ENCODE data around the gene TMEM239. TPM values are rescaled to one million over a fixed set of nuclear protein-coding genes. Genes with fewer than 3 reads are reported as not detected.

The TMEM239 gene
- total RNA-seq, 1 experiment from 2014 or later, result not detected

DNA sequence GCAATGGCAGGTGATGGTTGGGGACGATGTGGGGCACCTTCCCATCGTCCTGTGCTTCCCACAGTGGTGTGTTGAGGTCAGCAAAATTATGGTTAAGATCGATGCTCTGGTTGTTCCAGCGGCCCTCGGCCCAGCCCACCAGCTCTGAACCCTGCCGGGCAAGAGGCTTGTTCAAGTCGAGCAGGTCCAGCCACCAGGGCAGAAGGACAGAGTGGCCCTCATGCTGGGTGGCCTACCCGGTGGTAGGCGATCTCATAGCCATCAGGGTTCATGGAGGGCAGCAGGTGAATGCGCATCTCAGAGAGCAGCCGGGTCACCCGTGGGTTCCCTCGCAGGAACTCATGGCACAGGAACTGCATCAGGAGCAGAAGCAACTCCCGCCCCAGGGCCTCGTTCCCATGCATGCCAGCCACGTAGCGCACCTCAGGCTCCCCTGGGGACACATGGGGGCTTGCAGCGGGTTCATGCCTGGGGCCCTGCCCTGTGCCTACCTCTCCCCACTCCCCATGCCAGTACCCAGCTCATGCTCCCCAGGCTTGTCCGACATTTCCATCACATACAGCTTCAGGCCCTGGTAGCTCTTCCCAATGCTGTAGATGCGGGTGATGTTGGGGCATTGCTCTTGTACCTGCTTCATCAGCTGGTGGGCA, 20.0 kb upstream of the TMEM239 start:
- Histone ChIP-seq H3K27ac (no peak overlapping the region), H3K36me3 (no peaks in the 10 kb centered on the region), H3K9me3 (replicated peaks) (no peaks in the 10 kb centered on the region), H3K27me3 (peaks cover 3% of the 10 kb centered on the region; the same call in 1 of the 2 replicates), H3K4me1 (no peaks in the 10 kb centered on the region), H3K4me3 (no peak overlapping the region)
- no peak for DNase-seq

GRCh38 chr20:2797136-2797983, 18.8 kb upstream of the TMEM239 start:
- H3K4me1 ChIP-seq, result no peaks in the 10 kb centered on the region
- H3K4me3 ChIP-seq, result no peak overlapping the region
- H3K27ac ChIP-seq, result no peak overlapping the region
- peaks cover 3% of the 10 kb centered on the region; the same call in 1 of the 2 replicates for H3K27me3 ChIP-seq
- no peaks in the 10 kb centered on the region for H3K9me3 ChIP-seq (replicated peaks)
- no peak for DNase-seq
- H3K36me3 ChIP-seq, result no peaks in the 10 kb centered on the region

GRCh38 chr20:2798095-2798805, 17.9 kb upstream of the TMEM239 start:
- DNase-seq, result no peak
- no peaks in the 10 kb centered on the region for H3K9me3 ChIP-seq (replicated peaks)
- H3K4me1 ChIP-seq, result no peaks in the 10 kb centered on the region
- peaks cover under 1% of the 10 kb centered on the region; the same call in 1 of the 2 replicates for H3K27me3 ChIP-seq
- H3K4me3 ChIP-seq, result no peak overlapping the region
- H3K36me3 ChIP-seq, result no peaks in the 10 kb centered on the region
- no peak overlapping the region for H3K27ac ChIP-seq

- Histone ChIP-seq H3K9me3 (replicated peaks) (no peaks in the 10 kb centered on the region), H3K36me3 (no peaks in the 10 kb centered on the region), H3K27me3 (no peaks in the 10 kb centered on the region; the same call in 1 of the 2 replicates), H3K4me3 (no peak overlapping the region), H3K27ac (no peak overlapping the region), H3K4me1 (no peaks in the 10 kb centered on the region)
- no peak for DNase-seq
Measured at GRCh38 chr20:2798814-2799213, 17.4 kb upstream of the TMEM239 start.

DNA sequence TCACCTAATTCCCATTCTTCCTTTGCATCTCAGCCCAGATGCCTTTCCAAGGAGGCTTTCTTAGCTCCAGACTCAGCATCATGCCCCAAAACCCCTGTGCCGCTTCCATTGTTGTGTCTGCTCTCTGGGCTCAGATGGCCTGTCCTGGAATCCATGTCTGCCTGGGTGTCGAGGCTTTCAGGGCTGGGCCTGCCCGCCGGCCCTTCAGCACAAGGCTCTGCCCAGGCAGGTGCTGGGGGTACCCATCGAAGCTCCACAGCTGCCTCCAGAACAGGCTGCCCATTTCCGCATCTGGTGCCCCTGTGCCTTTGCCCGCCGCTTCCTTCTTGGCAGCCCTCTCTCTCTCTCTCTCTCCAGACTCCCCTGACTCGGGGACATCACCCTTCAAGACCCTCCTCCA, 16.9 kb upstream of the TMEM239 start:
- Histone ChIP-seq H3K4me1 (no peaks in the 10 kb centered on the region), H3K9me3 (replicated peaks) (no peaks in the 10 kb centered on the region), H3K36me3 (no peaks in the 10 kb centered on the region), H3K27ac (no peak overlapping the region), H3K27me3 (no peaks in the 10 kb centered on the region), H3K4me3 (no peak overlapping the region)
- DNase-seq, result no peak

DNA sequence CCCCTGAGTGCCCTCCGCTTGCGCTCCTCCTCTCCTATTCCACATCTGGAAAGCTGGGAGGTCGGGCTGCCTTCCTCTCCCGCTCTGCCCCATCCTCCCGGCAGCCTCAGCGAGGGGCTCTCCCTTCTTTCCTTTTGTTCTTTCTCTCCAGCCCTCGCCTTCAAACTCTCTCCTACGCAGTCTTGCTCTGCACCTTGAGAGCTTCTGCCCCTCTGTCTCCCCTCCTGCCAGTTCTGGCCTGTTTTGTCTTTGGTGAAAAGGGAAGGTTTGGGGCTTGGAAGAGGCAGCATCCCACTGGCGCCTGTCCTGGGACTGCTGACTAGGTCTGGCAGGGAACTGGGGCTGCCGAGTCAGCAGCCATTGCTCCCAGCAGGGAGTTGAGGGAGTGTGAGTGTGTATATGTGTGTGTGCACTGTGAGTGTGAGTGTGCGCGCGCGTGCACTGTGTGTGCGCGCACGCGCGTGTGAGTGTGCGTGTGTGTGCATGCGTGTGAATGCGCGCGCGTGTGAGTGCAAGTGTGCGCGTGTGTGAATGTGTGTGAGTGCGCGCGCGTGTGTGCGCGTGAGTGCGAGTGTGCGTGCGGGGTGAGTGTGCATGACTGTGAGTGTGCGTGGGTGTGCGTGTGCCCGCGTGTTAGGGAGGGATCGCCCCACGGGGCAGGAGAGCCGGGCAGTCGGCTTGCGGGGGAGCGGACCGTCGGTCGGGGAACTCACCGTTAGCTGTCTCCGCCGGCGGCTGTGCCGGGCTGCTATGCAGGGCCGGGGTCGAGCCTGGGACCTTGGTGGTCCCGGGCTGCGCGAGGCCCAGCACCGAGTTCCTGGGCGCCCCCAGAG, 16.3 kb upstream of the TMEM239 start:
- H3K9me3 ChIP-seq (replicated peaks), result no peaks in the 10 kb centered on the region
- H3K4me1 ChIP-seq, result no peaks in the 10 kb centered on the region
- H3K27me3 ChIP-seq, result no peaks in the 10 kb centered on the region
- no peak overlapping the region for H3K4me3 ChIP-seq
- no peaks in the 10 kb centered on the region for H3K36me3 ChIP-seq
- no peak overlapping the region for H3K27ac ChIP-seq
- no peak for DNase-seq

- Histone ChIP-seq H3K27ac (no peak within 1 kb of the TSS), H3K27me3 (no peaks in the 10 kb centered on the region)
Measured at GRCh38 chr20:2800521-2801285, 15.5 kb upstream of the TMEM239 start, which contains the start of gene CPXM1. CPXM1 (minus strand) TSS chr20:2800627; CDS start chr20:2800572, 55 bp downstream.

DNA sequence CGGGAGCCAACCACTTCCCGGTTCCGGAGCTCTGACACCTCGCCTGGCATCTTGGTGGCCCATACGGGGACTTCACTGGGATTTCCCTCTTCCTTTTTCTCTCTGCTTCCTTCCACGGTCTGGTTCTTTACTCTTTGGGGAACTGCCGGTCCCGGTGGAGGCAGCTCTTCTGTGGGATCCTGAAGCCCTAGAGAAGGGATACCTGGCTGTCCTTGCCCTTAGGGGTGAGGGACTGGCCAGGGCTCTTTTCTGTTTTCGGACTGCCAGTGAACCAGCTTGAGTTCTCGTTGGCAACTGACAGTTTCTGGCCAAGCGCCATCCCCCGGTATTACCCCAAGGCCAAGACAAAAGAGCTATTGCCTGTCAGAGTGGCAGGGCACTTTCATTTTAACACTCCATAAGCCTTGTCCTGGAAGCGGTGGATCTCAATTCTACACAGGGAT, 14.9 kb upstream of the TMEM239 start:
- Histone ChIP-seq H3K9me3 (replicated peaks) (no peaks in the 10 kb centered on the region), H3K4me3 (no peak overlapping the region), H3K27ac (no peak overlapping the region)

More at GRCh38 chr20:2800521-2801285, 15.5 kb upstream of the TMEM239 start, which contains the start of gene CPXM1:
- H3K9me3 ChIP-seq (replicated peaks), result no peaks in the 10 kb centered on the region
- no peaks in the 10 kb centered on the region for H3K36me3 ChIP-seq
- H3K4me1 ChIP-seq, result no peaks in the 10 kb centered on the region
- DNase-seq, result no peak
- H3K4me3 ChIP-seq, result no peak within 1 kb of the TSS

GRCh38 chr20:2804041-2804828, 11.9 kb upstream of the TMEM239 start:
- Histone ChIP-seq H3K27ac (no peak overlapping the region), H3K4me1 (no peaks in the 10 kb centered on the region), H3K27me3 (no peaks in the 10 kb centered on the region), H3K9me3 (replicated peaks) (no peaks in the 10 kb centered on the region), H3K36me3 (no peaks in the 10 kb centered on the region), H3K4me3 (no peak overlapping the region)
- DNase-seq, result no peak

More for the DNA sequence above, 14.9 kb upstream of the TMEM239 start:
- Histone ChIP-seq H3K4me1 (no peaks in the 10 kb centered on the region), H3K27me3 (no peaks in the 10 kb centered on the region), H3K36me3 (no peaks in the 10 kb centered on the region)
- no peak for DNase-seq

- Histone ChIP-seq H3K4me3 (no peak overlapping the region), H3K9me3 (replicated peaks) (no peaks in the 10 kb centered on the region), H3K27me3 (no peaks in the 10 kb centered on the region), H3K27ac (no peak overlapping the region), H3K4me1 (no peaks in the 10 kb centered on the region), H3K36me3 (no peaks in the 10 kb centered on the region)
- no peak for DNase-seq
Measured at GRCh38 chr20:2804852-2805688, 11.1 kb upstream of the TMEM239 start.

DNA sequence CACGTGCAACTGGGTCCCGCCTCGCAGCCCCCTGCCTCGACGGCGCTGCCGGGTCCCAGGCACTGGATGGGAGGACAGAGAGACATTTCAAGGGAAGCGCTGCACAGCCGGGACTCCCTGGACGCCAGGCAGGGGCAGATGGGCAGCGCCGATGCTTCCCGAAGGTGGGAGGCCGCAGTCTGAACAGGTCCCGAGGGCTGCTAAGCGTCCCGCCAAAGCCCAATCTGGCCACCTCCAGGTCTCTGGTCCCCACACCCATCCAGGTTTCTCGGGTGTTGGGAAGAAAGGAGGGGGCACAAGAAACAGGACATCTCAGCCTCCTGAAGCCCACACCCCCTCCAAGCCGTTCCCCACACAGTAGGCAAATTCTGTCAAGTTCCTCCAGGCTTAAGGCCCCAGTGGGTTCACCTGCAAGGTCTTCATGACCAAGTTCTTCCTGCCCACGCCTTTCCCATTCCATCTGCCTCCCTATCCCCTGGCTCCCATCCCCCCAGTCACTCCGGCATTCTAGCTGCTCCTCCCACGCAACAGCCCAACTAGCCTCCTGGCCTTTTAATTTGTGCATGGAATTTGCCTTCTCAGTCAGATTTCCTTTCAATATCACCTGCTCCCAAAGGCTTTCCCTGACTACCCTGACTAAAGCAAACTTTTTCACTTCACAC, 10.3 kb upstream of the TMEM239 start:
- Histone ChIP-seq H3K36me3 (no peaks in the 10 kb centered on the region), H3K4me3 (no peak overlapping the region), H3K27me3 (no peaks in the 10 kb centered on the region), H3K9me3 (replicated peaks) (no peaks in the 10 kb centered on the region), H3K27ac (no peak overlapping the region), H3K4me1 (no peaks in the 10 kb centered on the region)
- DNase-seq, result no peak

DNA sequence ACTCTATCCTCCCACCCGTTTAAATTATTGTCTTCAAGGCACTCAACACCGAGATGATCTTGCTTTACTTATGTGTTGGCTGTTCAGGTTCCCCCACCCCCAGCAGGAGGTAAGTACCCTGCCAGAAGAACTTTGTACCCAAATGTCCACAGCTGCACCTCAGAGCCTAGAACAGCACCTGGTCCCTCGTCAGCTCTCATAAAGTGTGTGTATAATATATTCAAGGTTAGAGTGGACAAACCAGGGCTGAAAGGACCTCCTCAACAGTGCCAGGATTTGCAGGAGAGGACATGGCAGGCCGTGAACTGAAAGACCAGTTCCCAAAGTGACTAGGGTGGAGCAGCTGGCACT, 9.8 kb upstream of the TMEM239 start:
- Histone ChIP-seq H3K4me1 (no peaks in the 10 kb centered on the region), H3K36me3 (no peaks in the 10 kb centered on the region), H3K27me3 (no peaks in the 10 kb centered on the region), H3K4me3 (no peak overlapping the region), H3K9me3 (replicated peaks) (no peaks in the 10 kb centered on the region), H3K27ac (no peak overlapping the region)
- DNase-seq, result no peak
